DMS114 treated with DMSO at 0.1 percent for 48 hours (cell line): ENCODE data around the gene GON4L.
"Not testable (repeated sequence)": the region's sequence is repeated elsewhere in the genome, so short reads cannot be mapped to it uniquely, and the experiment has no call there.

ENCODE experiments used
- DNase-seq: peaks from one replicate; lab custom pipeline; 2025; ENCODE audit not compliant: unreplicated experiment; lab: John Stamatoyannopoulos, UW

The GON4L gene

DNA sequence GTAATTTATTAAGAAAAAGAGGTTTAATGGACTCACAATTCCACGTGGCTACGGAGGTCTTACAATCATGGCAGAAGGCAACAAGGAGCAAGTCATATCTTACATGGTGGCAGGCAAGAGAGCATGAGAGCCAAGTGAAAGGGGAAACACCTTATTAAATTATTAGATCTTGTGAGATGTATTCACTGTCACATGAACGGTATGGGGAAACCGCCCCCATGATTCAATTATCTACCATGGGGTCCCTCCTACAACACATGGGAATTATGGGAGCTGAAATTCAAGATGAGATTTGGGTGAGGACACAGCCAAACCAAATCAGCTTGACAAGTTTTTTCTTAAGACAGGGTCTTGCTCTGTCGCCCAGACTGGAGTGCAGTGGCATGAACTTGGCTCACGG lies 153.8 kb downstream of the GON4L start:
- no peak for DNase-seq

DNA sequence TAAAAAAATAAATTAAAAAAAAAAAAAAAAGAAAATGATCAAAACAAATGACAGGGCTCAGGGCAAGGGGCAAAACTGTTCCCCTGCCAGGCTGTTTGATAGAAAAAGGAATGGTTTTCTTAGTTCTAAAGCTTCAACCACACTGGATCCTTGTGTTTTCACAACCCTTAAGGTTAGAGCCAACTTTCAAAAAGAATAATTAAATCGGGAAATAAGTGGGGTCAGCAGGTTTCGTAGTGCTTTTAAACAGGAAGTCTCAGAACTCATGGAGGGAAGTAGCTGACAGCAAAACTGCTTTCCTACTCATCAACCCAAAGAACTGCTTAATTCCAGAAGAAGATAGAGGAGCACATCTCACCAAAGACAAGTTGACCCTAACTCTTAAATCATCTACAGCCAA lies 155.3 kb downstream of the GON4L start:
- DNase-seq: not testable (repeated sequence)
